HG02623 (cell line): Measurements from ENCODE around the gene FIZ1.

Experiments
- ATAC-seq: cut with Tn5 transposase; IDR thresholded peaks from one replicate; pipeline ENCODE4 v1.9.1; 2021; ENCODE audit warnings: moderate library complexity; ENCODE audit not compliant: unreplicated experiment

Gene FIZ1

DNA sequence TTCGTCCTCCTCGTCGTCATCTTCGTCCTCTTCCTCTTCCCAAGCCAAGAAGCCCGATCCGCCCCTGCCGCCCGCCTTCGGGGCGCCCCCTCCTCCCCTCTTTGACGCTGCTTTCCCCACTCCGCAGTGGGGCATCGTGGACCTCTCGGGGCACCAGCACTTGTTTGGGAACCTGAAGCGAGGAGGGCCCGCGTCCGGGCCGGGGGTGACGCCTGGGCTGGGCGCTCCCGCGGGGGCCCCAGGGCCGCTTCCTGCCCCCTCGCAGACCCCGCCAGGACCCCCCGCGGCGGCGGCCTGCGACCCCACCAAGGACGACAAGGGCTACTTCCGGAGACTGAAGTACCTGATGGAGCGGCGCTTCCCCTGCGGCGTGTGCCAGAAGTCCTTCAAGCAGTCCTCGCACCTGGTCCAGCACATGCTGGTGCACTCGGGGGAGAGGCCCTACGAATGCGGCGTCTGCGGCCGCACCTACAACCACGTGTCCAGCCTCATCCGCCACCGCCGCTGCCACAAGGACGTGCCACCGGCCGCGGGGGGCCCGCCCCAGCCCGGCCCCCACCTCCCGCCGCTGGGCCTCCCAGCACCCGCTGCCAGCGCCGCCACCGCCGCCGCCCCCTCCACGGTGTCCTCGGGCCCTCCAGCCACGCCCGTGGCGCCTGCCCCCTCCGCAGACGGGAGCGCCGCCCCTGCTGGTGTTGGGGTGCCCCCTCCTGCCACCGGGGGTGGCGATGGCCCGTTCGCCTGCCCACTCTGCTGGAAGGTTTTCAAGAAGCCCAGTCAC, 14.8 kb upstream of the FIZ1 start:
- ATAC-seq = no peak

DNA sequence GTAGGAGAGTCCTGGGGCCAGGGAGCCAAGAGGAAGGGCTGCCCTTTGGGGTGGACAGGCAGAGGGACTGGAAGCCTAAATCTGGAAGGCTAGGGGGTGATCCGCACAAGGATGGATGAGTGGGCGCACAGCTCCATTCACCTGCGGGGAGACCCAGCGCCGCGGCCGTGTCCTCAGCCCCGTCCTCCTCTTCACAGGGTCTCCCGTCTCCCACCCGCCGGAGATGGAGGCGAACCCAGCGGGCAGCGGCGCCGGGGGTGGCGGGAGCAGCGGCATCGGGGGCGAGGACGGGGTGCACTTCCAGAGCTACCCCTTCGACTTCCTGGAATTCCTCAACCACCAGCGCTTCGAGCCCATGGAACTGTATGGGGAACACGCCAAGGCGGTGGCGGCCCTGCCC, 14.1 kb upstream of the FIZ1 start:
- ATAC-seq = no peak

- no peak for ATAC-seq
Measured at GRCh38 chr19:55611983-55612645, 12.8 kb upstream of the FIZ1 start.

DNA sequence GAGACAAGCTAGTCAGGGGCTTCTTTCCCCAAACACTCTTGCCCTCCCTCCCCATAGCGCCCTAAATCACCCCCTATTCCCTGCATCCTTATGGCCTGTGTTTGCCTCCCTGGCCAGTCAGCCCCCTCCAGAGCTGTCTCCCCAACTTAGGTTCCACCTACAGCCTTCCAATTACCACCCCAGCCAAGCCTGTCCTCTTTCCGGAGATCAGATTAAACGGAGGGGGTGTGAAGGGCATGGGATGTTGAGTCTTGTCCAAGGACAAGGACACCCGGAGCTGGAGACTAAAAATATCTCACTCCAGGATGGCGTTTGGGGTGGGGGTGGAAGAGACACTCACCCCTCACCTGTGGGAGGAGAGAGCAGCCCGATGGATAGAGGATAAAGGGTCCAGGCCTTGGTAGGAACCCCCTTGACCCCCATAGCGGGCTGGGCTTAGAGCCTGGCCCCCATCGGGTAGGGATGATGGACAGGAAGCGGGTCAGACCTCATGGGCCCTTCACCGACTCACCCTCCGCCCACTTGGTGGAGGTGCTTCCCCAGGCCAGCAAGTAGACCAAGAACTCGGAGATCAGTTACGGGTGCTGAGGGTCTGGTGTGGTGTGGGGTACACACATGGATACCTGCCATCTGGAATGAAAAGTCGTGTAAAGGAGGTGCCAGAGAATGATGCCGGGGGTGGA, 12.1 kb upstream of the FIZ1 start:
- no peak for ATAC-seq

GRCh38 chr19:55609326-55609725, 10.0 kb upstream of the FIZ1 start:
- no peak for ATAC-seq

- ATAC-seq = no peak
Measured at GRCh38 chr19:55606817-55607216, 7.5 kb upstream of the FIZ1 start.

DNA sequence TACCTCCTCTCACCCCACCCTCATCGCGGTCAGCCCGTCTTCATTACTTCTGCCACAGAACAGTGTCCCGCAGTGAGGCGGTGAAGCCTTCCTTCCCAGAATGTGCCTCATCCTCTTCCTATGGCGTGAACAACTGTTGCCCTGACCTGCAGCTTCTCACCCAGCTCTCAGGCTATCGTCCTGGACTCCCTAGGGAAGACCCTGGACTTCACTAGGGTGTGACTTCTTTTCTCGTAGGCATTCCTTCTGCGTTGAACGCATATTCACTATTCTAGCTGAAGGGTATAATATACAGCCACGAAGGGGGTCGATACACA, 7.1 kb upstream of the FIZ1 start:
- no peak for ATAC-seq

DNA sequence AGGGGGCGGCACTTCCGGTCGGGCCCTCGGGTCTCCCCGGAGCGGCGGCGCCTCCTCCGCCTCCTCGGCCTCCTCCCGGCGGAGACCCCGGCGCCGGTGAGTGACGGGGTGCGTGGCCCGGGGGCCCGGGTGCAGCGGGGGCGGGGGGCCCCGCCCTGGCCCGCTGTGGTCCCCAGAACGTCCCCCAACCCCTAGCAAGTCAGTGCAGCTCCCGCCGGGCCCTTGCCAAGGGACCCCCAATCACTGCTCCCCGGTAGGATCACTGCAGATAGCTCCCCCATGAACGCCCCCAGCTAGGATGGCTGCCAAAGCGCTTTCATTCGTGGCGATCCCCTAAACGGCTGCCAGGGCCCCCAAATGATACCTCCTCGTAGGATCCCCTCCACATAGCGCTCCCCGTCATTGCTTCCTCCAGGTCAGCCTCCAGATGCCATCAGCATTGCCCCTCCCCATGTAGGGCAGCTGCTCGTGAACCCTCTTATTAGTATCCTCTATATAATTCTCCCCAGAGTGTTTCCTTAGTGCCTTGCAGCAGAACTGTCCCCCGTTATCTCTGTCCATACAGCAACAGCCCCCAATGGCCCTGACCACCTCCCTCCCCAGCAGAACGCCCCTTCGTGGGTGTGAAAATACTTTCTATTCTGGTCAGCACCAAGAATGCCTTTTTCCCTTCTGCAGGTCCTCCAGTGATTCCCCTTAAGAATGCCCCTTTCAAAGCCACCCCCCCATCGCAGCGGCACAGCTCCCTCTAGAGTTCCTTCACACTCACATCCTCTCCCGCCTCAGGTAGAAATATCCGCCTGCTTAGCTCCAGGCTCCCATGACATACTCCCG, 6.5 kb upstream of the FIZ1 start, which contains the start of gene ZNF865:
Gene ZNF865 (plus strand): TSS at position 11 of the 834 bp plus-strand sequence. CDS start 7,972 bp downstream, outside the sequence.
- no peak for ATAC-seq

- peak; percentile 65 for ATAC-seq
Measured at GRCh38 chr19:55605207-55605636, 5.9 kb upstream of the FIZ1 start.

GRCh38 chr19:55603581-55604292, 4.4 kb upstream of the FIZ1 start:
- no peak for ATAC-seq

- no peak for ATAC-seq
Measured at GRCh38 chr19:55603115-55603514, 3.8 kb upstream of the FIZ1 start.

DNA sequence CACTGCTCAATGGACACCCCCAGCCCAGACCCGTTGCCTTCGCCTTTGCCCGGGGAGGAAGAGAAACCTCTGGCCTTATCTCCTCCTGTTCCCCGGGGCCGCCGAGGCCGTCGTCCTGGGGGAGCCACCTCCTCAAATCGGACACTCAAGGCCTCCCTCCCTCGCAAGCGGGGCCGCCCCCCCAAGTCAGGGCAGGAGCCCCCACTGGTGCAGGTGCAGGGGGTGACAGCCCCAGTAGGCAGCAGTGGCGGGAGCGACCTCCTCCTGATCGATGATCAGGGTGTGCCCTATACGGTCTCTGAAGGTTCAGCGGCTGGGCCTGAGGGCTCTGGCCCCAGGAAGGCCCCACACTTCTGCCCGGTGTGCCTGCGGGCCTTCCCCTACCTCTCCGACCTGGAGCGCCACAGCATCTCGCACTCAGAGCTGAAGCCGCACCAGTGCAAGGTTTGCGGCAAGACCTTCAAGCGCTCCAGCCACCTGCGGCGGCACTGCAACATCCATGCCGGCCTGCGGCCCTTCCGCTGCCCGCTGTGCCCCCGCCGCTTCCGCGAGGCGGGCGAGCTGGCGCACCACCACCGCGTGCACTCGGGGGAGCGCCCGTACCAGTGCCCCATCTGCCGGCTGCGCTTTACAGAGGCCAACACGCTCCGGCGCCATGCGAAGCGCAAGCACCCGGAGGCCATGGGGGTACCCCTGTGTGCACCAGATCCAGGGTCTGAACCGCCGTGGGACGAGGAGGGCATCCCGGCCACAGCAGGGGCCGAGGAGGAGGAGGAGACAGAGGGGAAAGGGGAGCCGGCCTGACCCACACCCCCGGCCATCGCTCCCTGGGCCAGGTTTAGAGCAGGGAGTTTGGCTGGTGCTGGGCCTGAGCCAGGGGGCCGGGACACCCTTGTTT, 3.0 kb upstream of the FIZ1 start:
- ATAC-seq = no peak

DNA sequence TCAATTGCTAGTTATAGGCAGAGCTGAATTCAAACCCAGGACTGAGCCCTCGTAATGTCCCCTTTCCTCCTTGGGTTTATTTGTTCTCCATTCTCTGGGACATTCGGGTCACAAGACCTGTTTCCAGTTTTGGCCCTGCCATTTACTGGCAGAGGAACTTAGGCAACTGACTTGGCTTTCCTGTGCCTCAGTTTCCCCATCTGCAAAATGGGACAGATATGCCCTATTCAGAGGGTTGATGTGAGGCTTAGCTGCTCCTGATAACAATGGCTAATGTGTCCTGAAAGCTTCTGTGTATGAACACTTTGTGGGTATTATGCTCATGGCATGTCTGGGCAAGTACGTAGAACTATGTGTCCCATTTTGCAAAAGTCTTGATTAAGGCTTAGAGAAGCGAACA, 1.8 kb upstream of the FIZ1 start:
- ATAC-seq = no peak

DNA sequence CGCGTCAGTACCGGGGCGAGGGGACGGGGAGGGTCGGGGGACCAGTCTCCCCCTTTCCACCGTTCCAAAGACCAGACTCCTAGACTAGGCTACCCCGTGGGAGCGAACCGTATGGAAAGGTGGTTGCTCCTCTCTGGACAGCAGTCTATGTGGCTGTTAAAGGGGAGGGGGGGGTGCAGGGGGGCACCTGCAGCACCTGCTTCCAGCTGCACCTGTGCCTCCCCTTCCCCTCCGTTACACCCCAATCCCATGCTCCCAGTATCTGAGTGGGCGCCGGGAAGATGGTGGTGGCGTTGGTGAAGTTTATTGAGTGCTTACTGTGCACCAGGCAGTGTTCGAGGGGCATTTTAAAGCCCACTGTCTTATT, 1.3 kb upstream of the FIZ1 start:
- ATAC-seq = no peak

- ATAC-seq = peak; percentile 31
Measured at GRCh38 chr19:55599842-55600661, 735 bp upstream of the FIZ1 start, which contains the start of gene ZNF524. ZNF524 (plus strand) TSS chr19:55600288; CDS start chr19:55602113, 1,825 bp downstream.

DNA sequence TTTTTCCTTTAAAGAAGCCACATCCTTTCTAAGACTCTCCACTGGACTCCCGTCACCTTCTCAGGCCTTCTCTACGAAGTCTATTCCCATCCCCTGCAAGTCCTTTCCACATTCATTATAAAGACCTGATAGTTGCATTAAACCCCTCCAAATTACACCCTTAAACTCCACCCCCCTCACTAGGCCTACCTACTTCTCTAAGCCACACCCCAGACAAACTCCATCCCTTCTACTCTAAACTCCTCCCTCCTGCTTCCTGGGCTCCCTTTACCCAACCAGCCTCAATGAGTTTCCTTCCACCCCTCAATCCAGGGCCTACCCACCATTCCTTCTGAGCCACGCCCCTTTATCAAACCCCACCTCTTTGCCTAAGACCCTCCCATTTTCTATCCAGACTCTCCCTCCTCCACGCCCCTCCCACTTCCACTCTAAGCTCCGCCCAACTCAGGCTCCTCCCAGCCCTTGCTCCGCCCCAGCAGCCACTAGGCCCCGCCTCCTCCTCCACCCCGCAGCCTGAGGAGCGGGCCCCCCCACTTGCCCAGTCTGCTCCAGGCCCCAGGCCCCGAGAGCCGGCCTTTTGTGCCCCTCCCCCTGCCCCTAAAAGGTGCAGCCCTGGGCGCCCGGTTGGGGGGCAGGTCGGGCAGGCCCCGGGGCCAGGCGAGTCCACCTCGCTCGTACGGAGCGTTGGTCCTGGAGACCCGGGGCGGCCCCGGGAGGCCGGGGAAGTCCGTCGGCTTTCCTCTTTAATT, 424 bp downstream of the FIZ1 start:
- ATAC-seq = peak; percentile 40

- no peak for ATAC-seq
Measured at GRCh38 chr19:55598034-55598433, 1.3 kb downstream of the FIZ1 start.

DNA sequence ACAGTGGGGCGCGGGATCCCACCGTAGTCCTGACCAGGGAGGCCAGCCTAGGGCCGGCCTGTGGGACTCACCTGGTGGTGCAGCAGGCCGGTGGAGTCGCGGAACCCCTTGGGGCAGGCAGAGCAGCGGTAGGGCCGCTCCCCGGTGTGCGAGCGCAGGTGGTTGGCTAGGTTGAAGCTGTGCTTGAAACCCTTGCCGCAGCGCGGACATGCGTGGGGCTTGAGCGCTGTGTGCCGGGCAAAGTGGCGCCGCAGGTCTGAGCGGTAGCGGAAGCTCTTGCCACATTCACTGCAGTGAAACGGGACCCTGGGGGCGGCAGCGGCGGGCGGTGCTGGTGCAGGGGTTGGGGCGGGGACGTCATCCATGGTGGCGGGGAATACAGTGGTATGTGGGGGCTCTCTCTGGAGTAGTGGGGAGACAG, 1.8 kb downstream of the FIZ1 start:
- ATAC-seq = no peak
